Measurements from ENCODE around the gene ZNF346. TPM values are rescaled to one million over a fixed set of nuclear protein-coding genes. Genes with fewer than 3 reads are reported as not detected.
"Not testable (repeated sequence)": the region's sequence is repeated elsewhere in the genome, so short reads cannot be mapped to it uniquely, and the experiment has no call there.

Gene ZNF346
- total and polyA plus RNA-seq, 10 of the 15 experiments (the other 5 are each of a cell fraction or from before 2014, with no cell fraction given) = 6.5 to 30.2 (median 24.0) TPM

- CTCF ChIA-PET; H2AFZ ChIP-seq (ENCODE audit: control insufficient read depth, low read depth, low read length); H3K27ac ChIP-seq (ENCODE audit: control insufficient read depth, insufficient read depth); H3K4me2 ChIP-seq (ENCODE audit: control insufficient read depth, insufficient read depth); ATAC-seq; DNase-seq (ENCODE audit: low read depth, low spot score); POLR2A ChIA-PET; intact Hi-C loops (cut with micrococcal nuclease; ENCODE audit: unreplicated experiment); FAIRE-seq; SMC1A ChIA-PET (ENCODE audit: uncharacterized antibody, unreplicated experiment); H3K9me3 ChIP-seq (replicated peaks; ENCODE audit: control insufficient read depth, insufficient read depth, low read length); H3K27me3 ChIP-seq (replicated peaks in 1 of 2; ENCODE audit: control insufficient read depth in 2 of 2, insufficient read depth in 2 of 2, low read length in 1 of 2); H3K4me3 ChIP-seq; H3K4me1 ChIP-seq (ENCODE audit: control insufficient read depth, insufficient read depth, low read length); H4K20me1 ChIP-seq (ENCODE audit: control insufficient read depth, insufficient read depth); H3K9ac ChIP-seq (ENCODE audit: control insufficient read depth, insufficient read depth, low read length); in situ Hi-C loops (cut with MboI); BruUV-seq (replicated peaks); RAD21 ChIA-PET (ENCODE audit: unreplicated experiment): not testable (repeated sequence)
- Histone ChIP-seq H3K36me3 (ENCODE audit: control insufficient read depth in 2 of 2, insufficient read depth in 2 of 2, low read length in 1 of 2) (peaks cover 11 to 23% of the 10 kb centered on the region in 2 experiments), H3K79me2 (ENCODE audit: control insufficient read depth, insufficient read depth, low read length) (peaks cover 36% of the 10 kb centered on the region)
- WGBS (ENCODE audit: insufficient coverage, insufficient replicate concordance, low lambda C conversion rate, missing lambda C conversion rate) = 92% methylated on average over 18 of the region's 21 CpGs
Observed at GRCh38 chr5:176983593-176983992, 38.9 kb upstream of the ZNF346 start.

DNA sequence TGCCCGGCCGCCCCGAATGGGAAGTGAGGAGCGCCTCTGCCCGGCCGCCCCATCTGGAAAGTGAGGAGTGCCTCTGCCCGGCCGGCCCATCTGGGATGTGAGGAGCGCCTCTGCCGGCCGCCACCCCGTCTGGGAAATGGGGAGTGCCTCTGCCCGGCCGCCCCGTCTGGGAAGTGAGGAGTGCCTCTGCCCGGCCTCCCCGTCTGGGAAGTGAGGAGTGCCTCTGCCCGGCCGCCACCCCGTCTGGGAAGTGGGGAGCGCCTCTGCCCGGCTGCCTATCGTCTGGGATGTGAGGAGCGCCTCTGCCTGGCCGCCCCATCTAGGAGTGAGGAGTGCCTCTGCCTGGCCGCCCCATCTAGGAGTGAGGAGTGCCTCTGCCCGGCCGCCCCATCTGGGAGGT is 38.3 kb upstream of the ZNF346 start:
- POLR2A ChIA-PET; FAIRE-seq; CTCF ChIA-PET; H4K20me1 ChIP-seq (ENCODE audit: control insufficient read depth, insufficient read depth); intact Hi-C loops (cut with micrococcal nuclease; ENCODE audit: unreplicated experiment); H2AFZ ChIP-seq (ENCODE audit: control insufficient read depth, low read depth, low read length); H3K9ac ChIP-seq (ENCODE audit: control insufficient read depth, insufficient read depth, low read length); SMC1A ChIA-PET (ENCODE audit: uncharacterized antibody, unreplicated experiment); H3K4me1 ChIP-seq (ENCODE audit: control insufficient read depth, insufficient read depth, low read length); H3K27ac ChIP-seq (ENCODE audit: control insufficient read depth, insufficient read depth); RAD21 ChIA-PET (ENCODE audit: unreplicated experiment); BruUV-seq (replicated peaks); ATAC-seq; H3K4me2 ChIP-seq (ENCODE audit: control insufficient read depth, insufficient read depth); H3K27me3 ChIP-seq (replicated peaks in 1 of 2; ENCODE audit: control insufficient read depth in 2 of 2, insufficient read depth in 2 of 2, low read length in 1 of 2); DNase-seq (ENCODE audit: low read depth, low spot score); H3K4me3 ChIP-seq; H3K9me3 ChIP-seq (replicated peaks; ENCODE audit: control insufficient read depth, insufficient read depth, low read length); in situ Hi-C loops (cut with MboI): not testable (repeated sequence)
- Histone ChIP-seq H3K79me2 (ENCODE audit: control insufficient read depth, insufficient read depth, low read length) (peaks cover 42% of the 10 kb centered on the region), H3K36me3 (ENCODE audit: control insufficient read depth in 2 of 2, insufficient read depth in 2 of 2, low read length in 1 of 2) (peaks cover 11 to 21% of the 10 kb centered on the region in 2 experiments)
- 98% methylated on average over 18 of the region's 28 CpGs for WGBS (ENCODE audit: insufficient coverage, insufficient replicate concordance, low lambda C conversion rate, missing lambda C conversion rate)
